HEK293 (cell line): Measurements from ENCODE around the gene KLF4.

Source experiments
- ZIC2 ChIP-seq: fragments of 450-650 bp; formaldehyde crosslinking; IDR thresholded peaks from 2 replicates; pipeline ENCODE4 v1.5.1; 2016; ENCODE audit warnings: missing biosample characterization, missing genetic modification characterization
- ZNF121 ChIP-seq: fragments of 450-650 bp; formaldehyde crosslinking; IDR thresholded peaks from 2 replicates; pipeline ENCODE4 v1.5.1; 2016; ENCODE audit warnings: missing biosample characterization, missing genetic modification characterization
- ZNF138 ChIP-seq: fragments of 450-650 bp; formaldehyde crosslinking; IDR thresholded peaks from 2 replicates; pipeline ENCODE4 v1.5.1; 2016; ENCODE audit warnings: missing biosample characterization, missing genetic modification characterization, borderline replicate concordance
- ZNF510 ChIP-seq: fragments of 450-650 bp; formaldehyde crosslinking; IDR thresholded peaks from 2 replicates; pipeline ENCODE4 v1.5.1; 2018; ENCODE audit warnings: mild to moderate bottlenecking, missing genetic modification characterization, missing biosample characterization; ENCODE audit not compliant: insufficient replicate concordance
- ZNF521 ChIP-seq: fragments of 450-650 bp; formaldehyde crosslinking; IDR thresholded peaks from 2 replicates; pipeline ENCODE4 v1.5.1; 2017; ENCODE audit warnings: missing biosample characterization, mild to moderate bottlenecking, missing genetic modification characterization
- ZNF660 ChIP-seq: fragments of 450-650 bp; IDR thresholded peaks from 2 replicates; pipeline ENCODE4 v1.5.1; 2018; ENCODE audit warnings: missing biosample characterization, mild to moderate bottlenecking, missing genetic modification characterization
- TF ChIP-seq, protein P1 (sequence below): fragments of 450-650 bp; formaldehyde crosslinking; IDR thresholded peaks from 2 replicates; pipeline ENCODE4 v1.5.1; 2016; ENCODE audit warnings: missing biosample characterization, missing genetic modification characterization
- TF ChIP-seq, protein P2 (sequence below): fragments of 450-650 bp; formaldehyde crosslinking; IDR thresholded peaks from 2 replicates; pipeline ENCODE4 v1.5.1; 2016; ENCODE audit warnings: missing biosample characterization, missing genetic modification characterization
- TF ChIP-seq, protein P3 (sequence below): fragments of 450-650 bp; formaldehyde crosslinking; IDR thresholded peaks from 2 replicates; pipeline ENCODE4 v1.5.1; 2016; ENCODE audit warnings: missing biosample characterization, missing genetic modification characterization

DNA sequence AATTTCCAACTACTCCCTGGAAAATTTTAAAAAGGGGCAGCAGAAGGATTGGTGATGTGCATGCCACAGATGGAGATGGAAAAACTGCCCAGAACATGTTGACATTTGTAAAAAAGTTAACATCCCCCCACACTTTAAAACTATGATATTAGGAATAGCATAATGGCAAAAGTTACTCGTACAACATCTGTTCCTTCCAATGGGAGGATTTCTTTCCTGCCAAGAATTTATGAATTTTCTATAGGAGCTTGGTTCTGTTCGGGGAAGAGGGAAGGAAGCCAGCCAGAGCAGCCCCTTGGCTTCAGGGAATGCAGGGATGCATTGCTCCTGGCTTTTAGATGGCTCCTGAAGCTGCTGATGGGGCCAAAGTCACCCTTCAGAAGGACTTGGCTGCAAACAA lies 22.7 kb downstream of the KLF4 start:
- TF ChIP-seq ZIC2 (tag by site-specific recombination) (no peak), ZNF121 (tag by site-specific recombination) (no peak), ZNF510 (tag by site-specific recombination) (no peak), ZNF660 (tag by site-specific recombination) (no peak), ZNF521 (tag by site-specific recombination) (no peak), ZNF138 (tag by site-specific recombination) (no peak)
- TF ChIP-seq, protein P1, sequence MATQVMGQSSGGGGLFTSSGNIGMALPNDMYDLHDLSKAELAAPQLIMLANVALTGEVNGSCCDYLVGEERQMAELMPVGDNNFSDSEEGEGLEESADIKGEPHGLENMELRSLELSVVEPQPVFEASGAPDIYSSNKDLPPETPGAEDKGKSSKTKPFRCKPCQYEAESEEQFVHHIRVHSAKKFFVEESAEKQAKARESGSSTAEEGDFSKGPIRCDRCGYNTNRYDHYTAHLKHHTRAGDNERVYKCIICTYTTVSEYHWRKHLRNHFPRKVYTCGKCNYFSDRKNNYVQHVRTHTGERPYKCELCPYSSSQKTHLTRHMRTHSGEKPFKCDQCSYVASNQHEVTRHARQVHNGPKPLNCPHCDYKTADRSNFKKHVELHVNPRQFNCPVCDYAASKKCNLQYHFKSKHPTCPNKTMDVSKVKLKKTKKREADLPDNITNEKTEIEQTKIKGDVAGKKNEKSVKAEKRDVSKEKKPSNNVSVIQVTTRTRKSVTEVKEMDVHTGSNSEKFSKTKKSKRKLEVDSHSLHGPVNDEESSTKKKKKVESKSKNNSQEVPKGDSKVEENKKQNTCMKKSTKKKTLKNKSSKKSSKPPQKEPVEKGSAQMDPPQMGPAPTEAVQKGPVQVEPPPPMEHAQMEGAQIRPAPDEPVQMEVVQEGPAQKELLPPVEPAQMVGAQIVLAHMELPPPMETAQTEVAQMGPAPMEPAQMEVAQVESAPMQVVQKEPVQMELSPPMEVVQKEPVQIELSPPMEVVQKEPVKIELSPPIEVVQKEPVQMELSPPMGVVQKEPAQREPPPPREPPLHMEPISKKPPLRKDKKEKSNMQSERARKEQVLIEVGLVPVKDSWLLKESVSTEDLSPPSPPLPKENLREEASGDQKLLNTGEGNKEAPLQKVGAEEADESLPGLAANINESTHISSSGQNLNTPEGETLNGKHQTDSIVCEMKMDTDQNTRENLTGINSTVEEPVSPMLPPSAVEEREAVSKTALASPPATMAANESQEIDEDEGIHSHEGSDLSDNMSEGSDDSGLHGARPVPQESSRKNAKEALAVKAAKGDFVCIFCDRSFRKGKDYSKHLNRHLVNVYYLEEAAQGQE = no peak
- TF ChIP-seq, protein P2, sequence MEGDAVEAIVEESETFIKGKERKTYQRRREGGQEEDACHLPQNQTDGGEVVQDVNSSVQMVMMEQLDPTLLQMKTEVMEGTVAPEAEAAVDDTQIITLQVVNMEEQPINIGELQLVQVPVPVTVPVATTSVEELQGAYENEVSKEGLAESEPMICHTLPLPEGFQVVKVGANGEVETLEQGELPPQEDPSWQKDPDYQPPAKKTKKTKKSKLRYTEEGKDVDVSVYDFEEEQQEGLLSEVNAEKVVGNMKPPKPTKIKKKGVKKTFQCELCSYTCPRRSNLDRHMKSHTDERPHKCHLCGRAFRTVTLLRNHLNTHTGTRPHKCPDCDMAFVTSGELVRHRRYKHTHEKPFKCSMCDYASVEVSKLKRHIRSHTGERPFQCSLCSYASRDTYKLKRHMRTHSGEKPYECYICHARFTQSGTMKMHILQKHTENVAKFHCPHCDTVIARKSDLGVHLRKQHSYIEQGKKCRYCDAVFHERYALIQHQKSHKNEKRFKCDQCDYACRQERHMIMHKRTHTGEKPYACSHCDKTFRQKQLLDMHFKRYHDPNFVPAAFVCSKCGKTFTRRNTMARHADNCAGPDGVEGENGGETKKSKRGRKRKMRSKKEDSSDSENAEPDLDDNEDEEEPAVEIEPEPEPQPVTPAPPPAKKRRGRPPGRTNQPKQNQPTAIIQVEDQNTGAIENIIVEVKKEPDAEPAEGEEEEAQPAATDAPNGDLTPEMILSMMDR (tag by site-specific recombination) = no peak
- TF ChIP-seq, protein P3, sequence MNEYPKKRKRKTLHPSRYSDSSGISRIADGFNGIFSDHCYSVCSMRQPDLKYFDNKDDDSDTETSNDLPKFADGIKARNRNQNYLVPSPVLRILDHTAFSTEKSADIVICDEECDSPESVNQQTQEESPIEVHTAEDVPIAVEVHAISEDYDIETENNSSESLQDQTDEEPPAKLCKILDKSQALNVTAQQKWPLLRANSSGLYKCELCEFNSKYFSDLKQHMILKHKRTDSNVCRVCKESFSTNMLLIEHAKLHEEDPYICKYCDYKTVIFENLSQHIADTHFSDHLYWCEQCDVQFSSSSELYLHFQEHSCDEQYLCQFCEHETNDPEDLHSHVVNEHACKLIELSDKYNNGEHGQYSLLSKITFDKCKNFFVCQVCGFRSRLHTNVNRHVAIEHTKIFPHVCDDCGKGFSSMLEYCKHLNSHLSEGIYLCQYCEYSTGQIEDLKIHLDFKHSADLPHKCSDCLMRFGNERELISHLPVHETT (tag by site-specific recombination) = no peak
